ENCODE measurements around the gene ACD. TPM values are rescaled to one million over a fixed set of nuclear protein-coding genes. Genes with fewer than 3 reads are reported as not detected.
A peak's percentile ranks its signal among the peaks of the same experiment; 100 is the strongest.

Gene ACD
- 10 to 100 TPM; 22.5 to 40.8 (median 29.4) TPM for total RNA-seq
- polyA plus RNA-seq, result 10 to 100 TPM in 1 of 2 donors, 1 to 10 TPM in 1; 5.3 to 35.8 TPM
- long read RNA-seq, donor 1, transcript ACD-214 (12 exons, 2,065 nt), result major isoform, 43 of 89 reads
- long read RNA-seq, donor 1, partial matches to known transcripts, result 14 of 89 reads
- long read RNA-seq, donor 1, other reads (novel, unspliced or antisense), result 28 of 89 reads
- long read RNA-seq, donor 2, transcript ACD-214 (12 exons, 2,065 nt), result major isoform, 6 of 11 reads
- long read RNA-seq, donor 2, partial matches to known transcripts, result 5 of 11 reads
- long read RNA-seq, donor 2, other reads (novel, unspliced or antisense), result 0 of 11 reads
- long read RNA-seq, donor 3, transcript ACD-214 (12 exons, 2,065 nt), result major isoform, 36 of 72 reads
- long read RNA-seq, donor 3, partial matches to known transcripts, result 8 of 72 reads
- long read RNA-seq, donor 3, other reads (novel, unspliced or antisense), result 22 of 72 reads

- 0 to 1% (median 0%) methylated on average over 74 to 83 of the region's 83 CpGs for WGBS, 3 donors
- peak within 1 kb of the TSS; percentile 82 to 88 for H3K27ac ChIP-seq
- H3K36me3 ChIP-seq, result no peaks in the 10 kb centered on the region
- H3K4me1 ChIP-seq (ENCODE audit: insufficient read depth), result peaks cover 5% of the 10 kb centered on the region
- H3K4me3 ChIP-seq, result peak within 1 kb of the TSS; percentile 90
- H3K27me3 ChIP-seq, result no peaks in the 10 kb centered on the region
- TF ChIP-seq CTCF (IDR thresholded peaks at IDR 0.05) (no peak), POLR2A (IDR thresholded peaks at IDR 0.05) (peak; percentile 95), EP300 (IDR thresholded peaks at IDR 0.05) (no peak)
- DNase-seq, result peak; percentile 89 to 96 (median 92)
- intact Hi-C loops (cut with DNase I), result loop anchor here in 2 of 4 donors (5.0 to 10.0 kb wide), 3 partner anchors 135 to 433 kb away; partner anchors contain the start of genes CTRL (in 1 of the 2), PSMB10 (in 1 of the 2), RIPOR1 (in 1 of the 2) and TMEM208 (in 1 of the 2)
- no peaks in the 10 kb centered on the region for H3K9me3 ChIP-seq
Observed at GRCh38 chr16:67659675-67660563, at the start of gene ACD. Gene ACD, minus strand, starts transcription at chr16:67660260. Its CDS starts 40 bp downstream, at chr16:67660220.

- H3K4me3 ChIP-seq, result no peak overlapping the region
- H3K9me3 ChIP-seq, result no peaks in the 10 kb centered on the region
- H3K27ac ChIP-seq, result no peak overlapping the region
- intact Hi-C loops (cut with DNase I), result no loop called here
- no peaks in the 10 kb centered on the region for H3K4me1 ChIP-seq (ENCODE audit: insufficient read depth)
- 89 to 100% (median 96%) methylated on average over 1 of the region's 1 CpG for WGBS, 3 donors
- DNase-seq, result no peak
- no peaks in the 10 kb centered on the region for H3K27me3 ChIP-seq
- TF ChIP-seq EP300 (IDR thresholded peaks at IDR 0.05) (no peak), CTCF (IDR thresholded peaks at IDR 0.05) (no peak), POLR2A (IDR thresholded peaks at IDR 0.05) (no peak)
- no peaks in the 10 kb centered on the region for H3K36me3 ChIP-seq
Observed at GRCh38 chr16:67709050-67709449, 49.0 kb upstream of the ACD start.

- H3K9me3 ChIP-seq, result no peaks in the 10 kb centered on the region
Observed at GRCh38 chr16:67708368-67708771, 48.3 kb upstream of the ACD start.

More at GRCh38 chr16:67708368-67708771, 48.3 kb upstream of the ACD start:
- Histone ChIP-seq H3K4me1 (ENCODE audit: insufficient read depth) (no peaks in the 10 kb centered on the region), H3K27ac (no peak overlapping the region), H3K27me3 (no peaks in the 10 kb centered on the region), H3K36me3 (no peaks in the 10 kb centered on the region), H3K4me3 (no peak overlapping the region)
- DNase-seq, result no peak
- 71 to 85% (median 84%) methylated on average over 2 of the region's 2 CpGs for WGBS, 3 donors
- intact Hi-C loops (cut with DNase I), result no loop called here
- TF ChIP-seq EP300 (IDR thresholded peaks at IDR 0.05) (no peak), CTCF (IDR thresholded peaks at IDR 0.05) (no peak), POLR2A (IDR thresholded peaks at IDR 0.05) (no peak)
